HG03354 (cell line): ENCODE results near the gene KCNQ4.

Experiments used
- ATAC-seq: cut with Tn5 transposase; IDR thresholded peaks from one replicate; pipeline ENCODE4 v1.9.1; 2021; ENCODE audit warnings: mild to moderate bottlenecking; ENCODE audit not compliant: unreplicated experiment, poor library complexity, severe bottlenecking

Gene KCNQ4

DNA sequence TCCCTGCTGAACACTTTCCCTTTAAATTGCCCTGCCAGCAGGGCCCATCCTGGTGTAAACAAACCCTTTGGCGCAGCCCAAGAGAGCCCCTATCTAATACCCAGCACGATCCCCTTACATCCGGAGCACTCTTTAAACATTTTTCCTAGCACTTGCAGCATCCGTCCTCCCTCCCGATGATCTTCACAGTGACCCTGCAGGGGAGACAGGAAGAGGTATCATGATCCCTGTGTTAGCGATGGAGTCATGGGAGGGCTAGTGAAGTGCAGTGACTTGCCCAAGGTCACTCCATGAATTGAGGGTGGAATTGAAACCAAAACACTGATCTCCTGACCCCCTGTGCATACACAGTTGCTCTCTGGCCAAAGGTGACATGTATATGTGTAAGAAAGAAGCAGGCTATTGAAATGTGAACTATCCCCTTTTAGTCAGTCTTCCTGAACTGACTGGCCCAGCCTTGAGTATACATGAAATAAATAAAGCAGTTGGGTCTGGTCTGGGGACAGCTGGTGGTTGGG, 9.8 kb upstream of the KCNQ4 start:
- no peak for ATAC-seq

DNA sequence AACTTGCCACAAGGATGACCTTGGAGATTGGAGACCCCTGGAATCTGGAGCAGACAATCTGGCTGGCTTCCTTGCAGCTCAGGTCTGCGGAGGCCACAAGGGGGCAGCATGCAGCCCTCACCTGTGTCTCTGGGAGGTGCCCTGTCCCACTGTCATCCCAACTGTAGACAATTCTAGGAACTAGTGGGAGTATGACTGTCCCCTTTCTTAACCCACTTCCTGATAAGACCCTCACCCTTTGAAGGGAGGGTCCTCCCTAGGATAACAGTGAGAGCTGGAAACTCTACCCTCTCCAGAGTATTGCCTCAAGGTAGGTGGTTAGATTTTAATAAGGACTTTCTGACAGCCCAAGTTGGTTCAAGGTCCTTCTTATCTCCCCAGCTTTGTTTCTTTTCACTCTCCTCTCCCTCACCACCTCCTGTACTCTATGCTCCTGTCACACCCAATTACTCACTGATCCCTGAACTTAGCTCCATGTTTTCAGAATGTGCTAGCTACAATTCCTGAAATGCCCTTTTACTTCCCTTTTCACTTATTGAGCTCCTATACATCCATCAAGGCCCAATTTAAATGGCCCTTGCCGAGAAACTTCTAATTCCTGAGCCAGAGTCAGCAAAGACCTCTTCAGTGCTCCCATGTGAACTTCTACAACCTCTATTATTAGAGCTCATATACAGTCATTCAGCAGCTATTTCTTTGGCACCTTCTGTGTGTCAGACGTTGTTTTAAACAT, 9.2 kb upstream of the KCNQ4 start:
- ATAC-seq: no peak

DNA sequence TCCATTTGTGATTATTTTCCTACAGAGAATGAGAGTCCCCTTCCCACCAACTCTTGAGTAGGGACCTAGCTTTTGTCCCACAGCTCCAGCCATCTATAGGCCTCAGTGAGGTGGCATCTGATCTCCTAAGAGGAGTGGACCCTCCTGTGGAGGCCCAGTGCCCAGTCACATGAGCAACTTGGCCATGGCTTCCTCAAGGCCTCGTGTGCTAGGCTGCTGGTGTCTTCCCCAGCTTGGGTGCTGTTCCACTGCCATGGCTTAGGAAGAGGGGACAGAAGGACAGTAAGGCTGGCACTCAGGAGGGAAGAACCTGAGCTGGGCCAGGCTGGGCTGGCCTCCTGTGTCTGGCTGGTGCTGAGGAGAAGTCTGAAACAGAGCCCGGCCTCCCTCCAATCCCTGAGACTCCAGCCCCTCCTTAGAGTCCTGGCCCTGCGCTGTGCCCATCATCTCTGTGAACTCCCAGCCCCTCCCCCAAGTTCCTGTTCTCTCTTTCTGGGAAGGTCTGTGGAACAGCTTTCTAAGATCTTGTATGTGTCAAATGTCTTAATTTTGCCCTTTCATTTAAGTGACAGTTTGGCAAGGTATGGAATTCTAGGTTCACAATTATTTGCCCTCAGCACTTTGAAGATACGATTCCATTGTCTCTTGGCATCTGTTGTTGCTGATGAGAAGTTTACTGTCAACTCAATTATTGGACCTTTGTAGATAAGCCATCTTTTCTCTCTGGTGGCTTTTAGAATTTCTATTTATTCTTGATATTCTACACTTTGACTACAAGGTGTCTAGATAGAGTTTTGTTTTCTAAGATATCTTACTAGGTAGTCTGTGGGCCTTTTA, 7.1 kb upstream of the KCNQ4 start:
- ATAC-seq: no peak

DNA sequence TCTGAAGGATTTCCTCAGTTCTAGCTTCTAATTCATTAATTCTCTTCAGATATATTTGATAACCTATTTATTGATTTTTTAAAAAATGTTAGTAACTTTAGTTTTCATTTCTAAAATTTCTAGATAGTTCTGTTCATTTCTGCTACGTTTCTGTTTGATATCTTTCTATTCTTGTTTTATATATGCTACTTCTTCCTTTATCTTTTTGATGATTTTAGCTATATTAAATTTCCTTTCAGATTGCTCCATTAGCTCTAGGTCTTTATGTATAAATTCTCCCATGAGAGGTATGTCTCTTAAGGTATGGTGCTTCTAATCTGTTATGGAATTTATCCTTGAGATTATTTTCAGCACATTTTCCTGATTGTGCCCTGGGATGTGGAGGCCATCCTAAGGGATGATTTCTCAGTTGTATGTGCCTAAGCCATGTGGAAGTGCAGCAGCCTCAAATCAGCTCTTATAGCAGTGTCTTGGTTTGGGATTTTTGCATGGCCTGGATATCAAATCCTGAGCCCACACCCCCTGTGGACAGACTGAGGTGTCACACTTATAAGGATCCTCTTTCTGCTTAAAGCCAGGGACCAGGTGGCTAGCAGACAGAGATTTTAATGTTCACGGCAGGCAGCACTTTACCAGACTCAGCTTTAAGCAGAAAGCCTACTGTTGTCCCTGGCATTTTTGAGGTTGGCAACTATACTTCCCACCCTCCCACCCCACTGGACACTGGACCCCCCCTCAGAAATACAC, 6.2 kb upstream of the KCNQ4 start:
- no peak for ATAC-seq

DNA sequence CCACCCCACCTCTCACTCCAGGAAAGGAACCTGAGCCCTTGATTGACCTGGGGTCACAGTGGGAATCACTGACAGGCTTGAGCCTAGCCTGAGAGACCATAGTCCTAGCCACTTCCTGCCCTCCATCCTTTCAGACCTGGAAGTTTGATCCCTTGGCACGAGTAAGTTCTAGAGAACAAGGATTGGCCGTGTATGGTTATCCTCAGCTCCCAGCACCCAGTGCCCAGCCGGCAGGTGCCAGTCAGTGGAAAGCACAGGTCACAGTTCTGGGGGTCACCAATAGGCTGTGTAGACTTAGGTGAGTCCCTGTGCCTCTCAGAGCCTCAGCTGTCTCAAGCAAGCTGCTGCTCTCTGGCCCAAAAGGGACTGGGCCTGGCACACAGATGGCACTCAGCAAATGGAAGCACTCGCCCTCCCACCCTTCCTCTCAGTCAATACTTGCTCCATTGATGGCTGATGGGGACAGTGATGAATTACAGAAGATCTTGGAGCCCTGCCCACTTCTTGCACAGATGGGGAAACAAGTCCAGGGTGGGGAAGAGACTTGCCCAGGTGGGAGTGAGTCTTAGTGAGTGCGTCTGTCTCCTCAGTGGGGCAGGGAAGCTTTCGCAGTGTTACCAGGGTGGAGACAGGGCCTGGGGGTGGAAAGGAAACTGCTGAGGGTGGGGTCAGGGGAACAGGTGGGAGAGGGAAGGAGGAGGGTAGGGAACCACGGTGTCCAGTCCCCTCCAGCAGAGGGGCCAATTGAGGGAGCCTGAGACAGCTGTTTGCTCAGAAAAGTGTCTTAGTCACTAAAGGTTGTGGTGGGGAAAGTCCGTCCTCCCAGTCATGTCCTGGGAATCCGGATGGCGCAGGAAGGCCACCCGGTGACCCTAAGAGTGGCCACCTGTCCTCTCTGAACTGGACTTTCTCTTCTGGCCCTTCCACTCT, 2.6 kb upstream of the KCNQ4 start:
- ATAC-seq: no peak

DNA sequence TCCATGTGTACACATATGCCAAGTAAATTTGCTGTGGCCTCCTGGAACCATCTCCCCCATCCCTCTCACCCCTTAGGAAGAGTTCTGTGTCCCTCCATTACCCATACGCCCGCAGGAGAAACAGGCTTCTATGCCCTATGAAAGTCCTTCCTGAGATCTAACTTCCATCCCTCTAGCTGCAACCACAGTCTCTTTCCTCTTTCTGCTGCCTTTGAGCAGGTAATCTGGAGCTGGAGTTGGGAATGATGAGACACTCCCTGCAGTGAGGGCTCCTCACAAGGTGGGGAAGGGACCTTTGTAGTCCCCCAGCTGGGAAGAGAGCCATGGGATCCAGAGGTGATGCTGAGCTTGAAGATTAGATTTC, 2.0 kb upstream of the KCNQ4 start:
- ATAC-seq: no peak

DNA sequence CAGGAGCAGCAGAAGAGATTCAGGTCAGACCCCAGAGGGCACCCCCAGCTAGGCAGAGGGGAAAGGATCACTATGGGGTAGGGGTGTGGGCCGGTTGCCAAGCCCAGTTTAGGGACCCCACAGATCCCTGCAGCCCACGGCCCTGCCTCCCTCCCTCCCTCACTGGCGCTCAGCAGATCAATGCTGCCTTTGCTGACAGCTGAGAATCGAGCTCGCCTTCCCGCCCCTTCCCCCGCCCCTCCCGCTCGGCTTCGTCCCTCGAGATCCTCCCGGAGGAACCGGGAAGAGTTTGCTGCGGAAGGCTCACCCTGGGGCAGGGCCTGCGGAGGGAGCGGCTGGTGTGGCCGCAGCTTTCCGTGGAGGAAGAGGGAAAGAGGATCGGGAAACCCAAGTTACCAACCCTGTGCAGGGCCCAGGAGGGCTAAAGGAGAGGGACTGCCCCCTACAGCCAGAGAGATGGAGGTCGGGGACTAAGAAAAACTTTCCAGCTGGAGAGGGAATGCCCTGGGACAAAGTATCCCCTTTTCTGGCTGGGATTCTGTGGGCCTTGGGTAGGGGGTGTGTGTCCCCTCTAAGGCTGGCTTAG, 1.1 kb upstream of the KCNQ4 start:
- no peak for ATAC-seq

DNA sequence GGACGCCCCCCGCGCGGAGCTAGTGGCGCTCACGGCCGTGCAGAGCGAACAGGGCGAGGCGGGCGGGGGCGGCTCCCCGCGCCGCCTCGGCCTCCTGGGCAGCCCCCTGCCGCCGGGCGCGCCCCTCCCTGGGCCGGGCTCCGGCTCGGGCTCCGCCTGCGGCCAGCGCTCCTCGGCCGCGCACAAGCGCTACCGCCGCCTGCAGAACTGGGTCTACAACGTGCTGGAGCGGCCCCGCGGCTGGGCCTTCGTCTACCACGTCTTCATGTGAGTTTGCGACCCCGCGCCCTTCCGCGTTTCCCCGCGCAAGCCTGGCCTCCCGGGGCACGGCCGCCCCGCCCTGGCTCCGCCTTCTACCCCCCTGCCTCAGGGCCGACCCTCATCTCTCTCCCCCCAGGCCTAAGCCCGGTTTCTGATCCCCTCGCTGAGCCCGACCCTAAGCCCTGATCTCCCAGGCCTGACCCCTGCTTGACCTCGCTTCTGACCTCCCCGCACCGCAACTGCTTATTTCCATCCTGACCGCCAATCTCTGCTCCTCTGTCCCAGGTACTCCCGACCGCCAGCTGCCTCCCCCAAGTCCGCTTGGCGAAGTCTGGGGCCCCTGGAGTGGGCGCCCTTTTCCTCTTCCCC, 669 bp downstream of the KCNQ4 start:
- no peak for ATAC-seq

DNA sequence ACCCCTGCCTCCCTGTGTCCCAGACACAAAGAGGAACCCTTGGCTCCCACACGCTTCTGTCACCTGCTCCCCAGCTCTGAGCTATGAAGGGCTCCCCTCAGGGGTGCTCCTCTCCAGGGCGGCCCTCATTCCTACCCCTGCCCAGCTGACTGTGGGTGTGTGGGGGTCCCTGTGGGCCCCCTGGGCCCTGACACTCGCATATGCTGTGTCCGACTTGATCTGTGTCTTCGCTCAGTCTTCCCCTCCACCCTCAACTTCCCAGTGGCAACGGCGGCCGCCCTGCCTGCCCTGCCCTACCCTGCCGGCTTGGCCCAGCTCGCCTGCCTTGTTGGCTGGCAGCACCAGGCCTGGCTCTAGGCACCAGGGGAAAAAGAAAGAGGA, 1.2 kb downstream of the KCNQ4 start:
- ATAC-seq: no peak

DNA sequence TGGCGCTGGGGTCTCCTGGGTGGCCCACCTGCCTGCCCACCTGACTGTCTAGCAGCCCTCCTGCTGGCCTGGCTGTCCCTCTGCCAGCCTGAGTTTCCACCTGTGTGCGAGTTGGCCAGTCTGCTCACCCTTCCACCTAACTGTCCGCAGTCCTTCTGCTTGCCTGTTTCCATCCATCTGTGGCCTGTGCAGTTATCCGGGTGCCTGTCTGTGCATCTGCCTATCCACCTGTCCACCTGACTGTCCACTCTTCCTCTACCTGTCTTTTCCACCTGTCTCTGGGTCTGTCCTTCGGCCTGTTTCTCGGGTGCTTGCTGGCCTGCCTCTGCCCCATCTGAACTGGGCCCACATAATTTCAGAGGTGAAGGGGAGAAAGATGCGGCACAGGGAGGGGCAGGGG, 1.9 kb downstream of the KCNQ4 start:
- no peak for ATAC-seq

DNA sequence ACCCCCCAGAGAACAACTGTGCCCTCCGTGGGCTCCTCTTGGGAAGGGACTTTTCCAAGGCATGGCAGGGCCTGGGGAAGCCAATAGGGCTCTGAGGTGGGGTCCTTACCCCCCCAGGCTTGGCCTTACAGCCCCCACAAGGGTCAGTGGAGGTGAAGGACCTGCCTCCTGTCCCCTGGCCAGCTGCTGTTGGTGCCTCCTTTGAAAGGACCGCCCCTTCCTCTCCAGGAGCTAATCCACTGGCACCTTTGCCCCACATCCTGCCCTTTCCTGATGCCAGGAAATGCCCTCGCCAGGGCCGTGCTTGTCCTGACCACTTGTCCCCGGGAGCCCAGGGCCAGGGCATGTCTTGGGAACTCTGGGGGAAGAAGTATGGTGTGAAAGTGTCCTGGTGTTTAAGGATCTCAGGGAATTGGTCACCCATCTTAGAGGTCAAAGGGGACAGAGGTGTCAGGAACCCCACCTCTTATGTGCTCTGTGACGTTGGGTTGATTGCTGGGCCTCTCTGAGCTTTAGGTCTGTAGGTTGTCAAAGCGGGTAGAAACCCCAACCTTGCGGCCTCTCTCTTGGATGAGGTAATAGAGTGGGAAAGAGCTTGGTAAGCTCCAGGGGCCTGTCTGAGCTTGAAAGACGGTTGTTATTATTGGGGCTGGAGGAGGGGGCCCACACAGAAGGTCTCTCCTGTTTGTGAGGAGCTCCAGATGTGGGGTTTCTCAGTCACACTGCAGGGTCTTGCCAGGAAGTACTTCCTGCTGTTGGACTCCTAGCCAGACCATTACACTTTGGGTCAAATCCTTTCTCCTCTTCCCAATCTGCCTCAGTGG, 2.8 kb downstream of the KCNQ4 start:
- no peak for ATAC-seq

DNA sequence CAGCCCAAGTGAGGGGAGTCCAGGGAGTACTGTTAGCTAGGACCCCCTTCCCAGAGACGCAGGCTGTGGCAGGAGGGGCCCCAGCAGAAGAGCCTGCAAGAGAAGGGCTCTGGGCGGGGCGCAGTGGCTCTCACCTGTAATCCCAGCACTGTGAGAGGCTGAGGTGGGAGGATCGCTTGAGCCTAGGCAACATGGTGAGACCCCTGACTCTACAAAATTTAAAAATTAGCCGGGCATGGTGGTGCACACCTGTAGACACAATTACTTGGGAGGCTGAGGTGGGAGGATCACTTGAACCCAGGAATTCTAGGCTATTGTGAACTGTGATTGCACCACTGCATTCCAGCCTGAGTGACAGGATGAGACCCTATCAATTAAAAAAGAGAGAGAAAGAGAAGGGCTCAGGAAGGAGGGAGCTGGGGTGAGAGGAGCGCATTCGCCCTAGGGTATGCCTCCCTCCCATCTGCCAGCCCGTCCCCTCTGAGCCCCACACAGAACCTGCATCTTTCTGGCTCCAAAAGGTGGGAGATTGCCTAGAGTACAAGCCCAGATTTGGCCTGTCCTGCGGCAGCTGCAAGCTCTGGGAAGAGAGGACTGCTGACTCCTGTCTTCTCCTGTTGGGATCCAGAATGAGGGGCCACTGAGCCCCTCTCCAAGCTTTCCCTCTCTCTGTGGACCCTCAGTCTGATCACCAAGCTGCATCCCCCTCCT, 3.6 kb downstream of the KCNQ4 start:
- ATAC-seq: no peak

DNA sequence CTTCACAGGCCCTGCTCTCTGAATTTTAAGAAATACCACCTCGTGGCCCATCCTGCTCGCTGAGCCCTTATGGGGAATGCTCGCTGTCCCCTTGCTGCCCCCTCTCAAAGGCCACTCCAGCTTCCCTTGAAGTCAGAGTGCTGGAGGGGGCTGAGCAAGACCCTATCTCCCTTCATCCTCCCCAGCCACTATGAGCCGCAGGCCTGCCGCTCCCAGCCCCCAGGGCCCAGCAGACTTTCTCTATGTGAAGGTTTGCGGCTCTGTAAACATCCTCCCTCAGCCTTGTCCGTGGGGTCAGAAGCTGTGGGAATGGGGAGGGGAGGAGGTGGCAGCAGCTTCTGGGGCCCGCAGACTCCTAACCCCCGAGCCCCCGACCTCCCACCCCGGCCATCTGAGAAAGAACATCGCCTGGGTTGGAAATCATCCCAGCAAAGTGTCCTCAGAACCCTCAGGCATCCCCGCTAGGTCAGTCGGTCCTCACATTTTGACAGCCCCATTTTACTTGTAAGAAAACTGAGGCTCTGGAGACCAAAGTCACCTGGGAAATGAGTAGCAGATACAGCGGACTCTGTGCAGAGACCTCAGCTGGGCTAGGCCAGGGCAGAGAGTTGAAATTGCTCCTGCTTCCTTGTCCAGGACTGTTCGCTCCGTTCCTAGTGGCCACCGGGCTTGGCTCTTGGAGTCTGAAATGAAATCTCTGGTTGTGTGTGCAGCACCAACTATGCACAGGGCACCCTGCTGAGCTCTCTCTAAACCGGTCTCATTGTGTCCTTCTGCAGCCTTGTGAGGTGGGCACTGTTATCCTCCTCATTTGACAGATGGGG, 4.4 kb downstream of the KCNQ4 start:
- ATAC-seq: no peak

DNA sequence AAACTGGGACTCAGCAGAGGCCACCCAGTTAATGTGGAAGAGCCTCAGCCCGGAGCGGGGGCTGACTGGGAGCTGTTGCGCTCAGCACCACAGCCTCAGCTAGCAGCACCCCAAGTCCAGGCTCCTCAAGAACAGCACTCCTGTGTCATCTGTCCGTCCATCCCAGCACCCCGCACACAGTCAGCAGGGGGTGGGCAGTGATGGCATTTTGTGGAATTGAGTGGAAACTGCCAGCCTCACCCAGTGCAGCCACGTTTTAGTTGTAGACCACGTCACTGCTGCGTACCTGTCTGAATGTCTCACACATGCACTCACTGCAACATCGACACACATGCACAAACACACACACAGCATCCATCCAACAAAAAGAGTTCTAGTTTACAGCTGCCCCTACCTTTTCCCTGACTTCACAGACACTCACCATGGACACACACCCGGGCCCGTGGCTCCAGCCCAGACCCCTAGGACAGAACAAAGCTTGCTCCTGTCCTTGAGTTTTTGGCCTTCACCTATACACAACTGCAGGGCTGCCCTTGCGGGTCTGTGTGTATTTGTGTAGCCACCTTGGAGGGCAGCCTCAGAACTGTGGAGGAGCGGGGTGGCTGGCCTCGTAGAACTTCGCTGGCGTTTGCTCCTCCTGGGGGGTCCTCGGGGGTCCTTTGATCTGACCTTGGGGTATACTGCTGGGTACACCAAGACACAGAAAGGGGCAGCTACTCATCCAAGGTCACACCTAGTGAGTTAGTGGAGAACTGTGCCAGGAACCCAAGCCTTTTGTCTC, 5.2 kb downstream of the KCNQ4 start:
- ATAC-seq: no peak

DNA sequence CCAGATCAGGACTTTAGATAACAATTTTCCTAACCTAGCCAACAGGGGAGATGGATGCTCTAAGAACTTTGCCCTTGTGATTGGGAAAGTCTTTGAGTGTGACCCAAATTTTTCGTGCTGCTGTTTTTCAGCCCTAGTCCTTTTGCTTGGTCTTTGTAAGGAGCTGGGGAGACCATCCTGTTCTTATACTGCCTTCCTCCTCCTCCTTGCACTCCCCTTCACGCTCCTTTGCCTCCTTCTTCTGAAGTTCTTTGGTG, 5.7 kb downstream of the KCNQ4 start:
- ATAC-seq: no peak
